PC-9 (cell line): ENCODE results near the gene ARID4A.

Source experiments
- CTCF ChIP-seq: fragments of 200-600 bp; sonication (generic); conservative IDR thresholded peaks from 2 replicates; pipeline ENCODE4 v1.6.1; 2017; ENCODE audit warnings: mixed run types, antibody characterized with exemption, mild to moderate bottlenecking, moderate library complexity
- EZH2 ChIP-seq: fragments of 200-600 bp; sonication (generic); IDR thresholded peaks from 2 replicates; pipeline ENCODE4 v1.8.0; 2017; ENCODE audit warnings: antibody characterized with exemption, low read depth

- TF ChIP-seq CTCF (no peak), EZH2 (no peak)
Observed at GRCh38 chr14:58367296-58367695, 68.9 kb downstream of the ARID4A start.
